ENCODE measurements around the gene SMYD3.

SMYD3 gene

GRCh38 chr1:246491551-246492053 is 15.5 kb downstream of the SMYD3 start:
- FAIRE-seq (peak; percentile 11), DNase-seq (ENCODE audit: insufficient read length, low spot score) (no peak)
- TF ChIP-seq CTCF (IDR thresholded peaks at IDR 0.05; ENCODE audit: insufficient read depth, missing control alignments): no peak

GRCh38 chr1:246488674-246489073 is 18.4 kb downstream of the SMYD3 start:
- DNase-seq (ENCODE audit: insufficient read length, low spot score) (no peak), FAIRE-seq (no peak)
- TF ChIP-seq CTCF (IDR thresholded peaks at IDR 0.05; ENCODE audit: insufficient read depth, missing control alignments): no peak

- DNase-seq (ENCODE audit: insufficient read length, low spot score): no peak
- TF ChIP-seq CTCF (IDR thresholded peaks at IDR 0.05; ENCODE audit: insufficient read depth, missing control alignments): no peak
- FAIRE-seq: no peak
Measured at GRCh38 chr1:246483569-246483933, 23.5 kb downstream of the SMYD3 start.

- TF ChIP-seq CTCF (IDR thresholded peaks at IDR 0.05; ENCODE audit: insufficient read depth, missing control alignments): no peak
- FAIRE-seq (no peak), DNase-seq (ENCODE audit: insufficient read length, low spot score) (no peak)
Measured at GRCh38 chr1:246482805-246483568, 24.1 kb downstream of the SMYD3 start.

GRCh38 chr1:246479061-246479460 is 28.0 kb downstream of the SMYD3 start:
- no peak for FAIRE-seq
- no peak for TF ChIP-seq CTCF (IDR thresholded peaks at IDR 0.05; ENCODE audit: insufficient read depth, missing control alignments)
- no peak for DNase-seq (ENCODE audit: insufficient read length, low spot score)

- FAIRE-seq (no peak), DNase-seq (ENCODE audit: insufficient read length, low spot score) (no peak)
- TF ChIP-seq CTCF (IDR thresholded peaks at IDR 0.05; ENCODE audit: insufficient read depth, missing control alignments): no peak
Measured at GRCh38 chr1:246477634-246478033, 29.4 kb downstream of the SMYD3 start.

- DNase-seq (ENCODE audit: insufficient read length, low spot score): no peak
- no peak for TF ChIP-seq CTCF (IDR thresholded peaks at IDR 0.05; ENCODE audit: insufficient read depth, missing control alignments)
- no peak for FAIRE-seq
Measured at GRCh38 chr1:246476771-246477170, 30.3 kb downstream of the SMYD3 start.
